IPS DF 6.9 (cell line): ENCODE measurements around the gene ADGRG7.

Experiments
- DNase-seq: peaks from one replicate; pipeline ENCODE4 v3.0.0-alpha.2; 2013; ENCODE audit warnings: low read depth, low spot score
- H3K27ac ChIP-seq: one replicate; pipeline ENCODE4 v1.5.1; 2013; ENCODE audit warnings: low read length, control low read depth
- H3K27me3 ChIP-seq: 2 replicates; pipeline ENCODE4 v1.6.1; 2013; ENCODE audit warnings: mild to moderate bottlenecking, low read length; ENCODE audit not compliant: control insufficient read depth, insufficient read depth
- H3K36me3 ChIP-seq: 2 replicates; pipeline ENCODE4 v1.6.1; 2013; ENCODE audit warnings: low read length; ENCODE audit not compliant: control insufficient read depth, insufficient read depth
- H3K4me1 ChIP-seq: 2 replicates; pipeline ENCODE4 v1.6.1; 2013; ENCODE audit warnings: low read length; ENCODE audit not compliant: control insufficient read depth, insufficient read depth
- H3K4me3 ChIP-seq: 2 replicates; pipeline ENCODE4 v1.5.1; 2013; ENCODE audit warnings: mild to moderate bottlenecking, low read length
- H3K9me3 ChIP-seq: 2 replicates; pipeline ENCODE4 v1.6.1; 2013; ENCODE audit warnings: low read length, inconsistent platforms; ENCODE audit not compliant: control insufficient read depth, insufficient read depth
- WGBS: extraction: QIAGEN DNeasy Blood & Tissue Kit; methylation state at CpG from one replicate; pipeline ENCODE4 v1.1.7; 2013; ENCODE audit warnings: mixed read lengths, missing lambda C conversion rate; ENCODE audit not compliant: insufficient read length, insufficient coverage; 5-methylcytosine and 5-hydroxymethylcytosine counted together

ADGRG7 gene

GRCh38 chr3:100737334-100737733, 127.9 kb downstream of the ADGRG7 start:
- H3K27ac ChIP-seq: no peak overlapping the region
- 0 out of 2 replicates have a peak, but pooled peaks cover 1% of the 10 kb centered on the region for H3K4me1 ChIP-seq
- H3K36me3 ChIP-seq: peaks cover 11% of the 10 kb centered on the region; the same call in 1 of the 2 replicates
- no peak overlapping the region for H3K4me3 ChIP-seq
- no peak for DNase-seq
- WGBS: no CpG with 5 or more reads among the region's 2 CpGs
- H3K27me3 ChIP-seq: no peaks in the 10 kb centered on the region
- no peaks in the 10 kb centered on the region for H3K9me3 ChIP-seq

- no CpG with 5 or more reads among the region's 1 CpG for WGBS
- Histone ChIP-seq H3K9me3 (no peaks in the 10 kb centered on the region), H3K27ac (no peak overlapping the region), H3K36me3 (peaks cover 11% of the 10 kb centered on the region; the same call in 1 of the 2 replicates), H3K4me3 (no peak overlapping the region), H3K4me1 (0 out of 2 replicates have a peak, but pooled peaks cover 1% of the 10 kb centered on the region), H3K27me3 (no peaks in the 10 kb centered on the region)
- DNase-seq: no peak
Observed at GRCh38 chr3:100740207-100740606, 130.8 kb downstream of the ADGRG7 start.

- WGBS: no CpG with 5 or more reads among the region's 3 CpGs
- peaks cover 5% of the 10 kb centered on the region; the same call in 1 of the 2 replicates for H3K36me3 ChIP-seq
Observed at GRCh38 chr3:100743535-100743934, 134.1 kb downstream of the ADGRG7 start.

GRCh38 chr3:100744671-100745070, 135.3 kb downstream of the ADGRG7 start:
- H3K9me3 ChIP-seq: no peaks in the 10 kb centered on the region
- DNase-seq: no peak
- H3K4me3 ChIP-seq: no peak overlapping the region
- no CpG with 5 or more reads among the region's 2 CpGs for WGBS
- no peak overlapping the region for H3K27ac ChIP-seq
- no peaks in the 10 kb centered on the region for H3K4me1 ChIP-seq
- H3K36me3 ChIP-seq: peaks cover 5% of the 10 kb centered on the region; the same call in 1 of the 2 replicates
- no peaks in the 10 kb centered on the region for H3K27me3 ChIP-seq

More at GRCh38 chr3:100743535-100743934, 134.1 kb downstream of the ADGRG7 start:
- no peaks in the 10 kb centered on the region for H3K4me1 ChIP-seq
- no peak overlapping the region for H3K27ac ChIP-seq
- no peak for DNase-seq
- no peaks in the 10 kb centered on the region for H3K9me3 ChIP-seq
- no peaks in the 10 kb centered on the region for H3K27me3 ChIP-seq
- H3K4me3 ChIP-seq: no peak overlapping the region
